Ishikawa (cell line): ENCODE results near the gene GPR39.

Experiments
- CEBPB ChIP-seq: IDR thresholded peaks from 2 replicates; pipeline ENCODE4 v1.6.1; 2012
- CREB1 ChIP-seq: IDR thresholded peaks from 2 replicates; pipeline ENCODE4 v1.6.1; 2012; ENCODE audit warnings: low read depth
- EGR1 ChIP-seq: IDR thresholded peaks from 2 replicates; pipeline ENCODE4 v1.6.1; 2012
- EP300 ChIP-seq: IDR thresholded peaks from 2 replicates; pipeline ENCODE4 v1.6.1; 2012; ENCODE audit warnings: borderline replicate concordance
- FOXM1 ChIP-seq: IDR thresholded peaks from 2 replicates; pipeline ENCODE4 v1.6.1; 2012; ENCODE audit warnings: low read depth, borderline replicate concordance
- MAX ChIP-seq: IDR thresholded peaks from 2 replicates; pipeline ENCODE4 v1.6.1; 2012
- NFIC ChIP-seq: IDR thresholded peaks from 2 replicates; pipeline ENCODE4 v1.6.1; 2012
- RAD21 ChIP-seq: IDR thresholded peaks from 2 replicates; pipeline ENCODE4 v1.6.1; 2012; ENCODE audit warnings: low read depth
- REST ChIP-seq: IDR thresholded peaks from 2 replicates; pipeline ENCODE4 v1.6.1; 2012; ENCODE audit warnings: low read depth, mild to moderate bottlenecking
- TAF1 ChIP-seq: IDR thresholded peaks from 2 replicates; pipeline ENCODE4 v1.6.1; 2012; ENCODE audit warnings: low read depth, mild to moderate bottlenecking
- TCF12 ChIP-seq: IDR thresholded peaks from 2 replicates; pipeline ENCODE4 v1.6.1; 2012; ENCODE audit warnings: low read depth
- TEAD4 ChIP-seq: IDR thresholded peaks from 2 replicates; pipeline ENCODE4 v1.6.1; 2012
- YY1 ChIP-seq: IDR thresholded peaks from 2 replicates; pipeline ENCODE4 v1.6.1; 2012; ENCODE audit warnings: low read depth
- ZBTB7A ChIP-seq: IDR thresholded peaks from 2 replicates; pipeline ENCODE4 v1.6.1; 2012; ENCODE audit warnings: low read depth
- TF ChIP-seq, protein P1 (sequence below): IDR thresholded peaks from 2 replicates; pipeline ENCODE4 v1.6.1; 2012

Gene GPR39

GRCh38 chr2:132656266-132656975 is 239.8 kb downstream of the GPR39 start:
- TF ChIP-seq YY1 (no peak), TEAD4 (no peak), TAF1 (no peak), MAX (no peak), EGR1 (no peak), CREB1 (no peak), EP300 (no peak), ZBTB7A (no peak), REST (no peak), RAD21 (no peak), CEBPB (no peak), TCF12 (no peak)
- TF ChIP-seq, protein P1, sequence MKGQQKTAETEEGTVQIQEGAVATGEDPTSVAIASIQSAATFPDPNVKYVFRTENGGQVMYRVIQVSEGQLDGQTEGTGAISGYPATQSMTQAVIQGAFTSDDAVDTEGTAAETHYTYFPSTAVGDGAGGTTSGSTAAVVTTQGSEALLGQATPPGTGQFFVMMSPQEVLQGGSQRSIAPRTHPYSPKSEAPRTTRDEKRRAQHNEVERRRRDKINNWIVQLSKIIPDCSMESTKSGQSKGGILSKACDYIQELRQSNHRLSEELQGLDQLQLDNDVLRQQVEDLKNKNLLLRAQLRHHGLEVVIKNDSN, result no peak

DNA sequence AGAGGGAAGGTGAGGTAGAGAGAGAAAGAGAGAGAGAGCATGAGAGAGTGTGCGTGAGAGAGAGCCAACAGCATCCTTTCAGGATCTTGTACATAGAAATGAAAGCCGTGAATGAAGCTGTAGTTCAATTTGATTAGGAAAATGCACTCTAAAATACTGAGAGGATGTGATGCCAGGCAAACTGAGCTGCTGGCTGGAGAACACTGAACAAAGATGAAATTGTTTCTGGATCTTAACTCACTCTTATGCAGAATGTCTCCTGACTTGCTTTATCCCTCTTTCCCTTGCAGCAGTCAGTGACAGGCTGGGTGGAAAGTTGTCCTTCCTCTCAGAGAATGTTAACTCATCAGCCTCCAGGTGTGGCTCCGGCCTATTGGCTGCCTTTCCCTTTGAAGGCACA is 242.7 kb downstream of the GPR39 start:
- TF ChIP-seq TEAD4 (no peak), MAX (no peak), CREB1 (no peak), ZBTB7A (no peak), YY1 (no peak), TCF12 (no peak), EP300 (no peak), REST (no peak), FOXM1 (no peak), CEBPB (no peak), EGR1 (no peak), TAF1 (no peak)
- TF ChIP-seq, protein P1, result no peak

- TF ChIP-seq, protein P1, result no peak
- no peak for TF ChIP-seq YY1
- TF ChIP-seq FOXM1, result no peak
- TF ChIP-seq RAD21, result no peak
- TF ChIP-seq CREB1, result no peak
- TF ChIP-seq TAF1, result no peak
- TF ChIP-seq TEAD4, result no peak
- no peak for TF ChIP-seq EP300
Measured at GRCh38 chr2:132662732-132663131, 246.1 kb downstream of the GPR39 start.

DNA sequence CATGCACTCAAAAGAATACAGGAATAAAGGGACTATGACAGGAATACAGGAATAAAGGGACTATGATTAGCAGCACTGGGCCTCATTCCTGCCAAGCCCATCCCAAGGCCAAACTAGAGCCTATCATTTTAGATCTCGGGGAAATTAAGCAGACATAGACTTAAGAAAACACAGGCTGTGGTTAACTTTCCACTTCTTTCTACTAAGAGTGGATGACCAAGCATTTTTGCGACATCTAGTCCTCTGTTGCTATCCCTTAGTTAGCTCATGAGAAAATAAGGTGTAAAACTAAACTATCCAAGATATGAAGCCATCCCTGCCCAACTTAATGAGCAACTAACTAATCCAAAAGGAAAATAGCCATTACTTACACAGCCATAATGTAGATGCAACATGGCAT is 247.5 kb downstream of the GPR39 start:
- TF ChIP-seq CEBPB (no peak), ZBTB7A (no peak), CREB1 (no peak)

GRCh38 chr2:132665401-132666140 is 249.0 kb downstream of the GPR39 start:
- TF ChIP-seq YY1, result no peak
- TF ChIP-seq TCF12, result no peak
- TF ChIP-seq RAD21, result no peak
- TF ChIP-seq, protein P1, result no peak
- no peak for TF ChIP-seq EP300
- TF ChIP-seq REST, result no peak
- TF ChIP-seq FOXM1, result no peak
- TF ChIP-seq EGR1, result no peak
- no peak for TF ChIP-seq TAF1
- no peak for TF ChIP-seq MAX
- TF ChIP-seq CREB1, result no peak
- TF ChIP-seq ZBTB7A, result no peak
- TF ChIP-seq CEBPB, result no peak
- no peak for TF ChIP-seq NFIC
- TF ChIP-seq TEAD4, result no peak
